ENCODE results near the gene MAPK11. TPM values are rescaled to one million over a fixed set of nuclear protein-coding genes. Genes with fewer than 3 reads are reported as not detected.

Gene MAPK11
- total RNA-seq, 4 donors from 2014 or later = 2.4 to 5.7 (median 3.5) TPM

- H3K4me1 ChIP-seq = peaks cover 0 to 11% (median 4%) of the 10 kb centered on the region in 3 donors
- no peak overlapping the region for H3K27ac ChIP-seq
- intact Hi-C loops (cut with DNase I) = loop anchor here (10.0 kb wide), 1 partner anchor 294 kb away; no protein-coding TSS in a partner anchor
- peaks cover 62 to 98% (median 70%) of the 10 kb centered on the region in 3 donors for H3K36me3 ChIP-seq
- TF ChIP-seq POLR2A (IDR thresholded peaks at IDR 0.05) = no peak
- TF ChIP-seq CTCF (IDR thresholded peaks at IDR 0.05) = no peak
- no peaks in the 10 kb centered on the region for H3K27me3 ChIP-seq
- no peak overlapping the region for H3K4me3 ChIP-seq
- DNase-seq = no peak
- WGBS, 2 donors = 59 to 100% methylated on average over 1 to 12 of the region's 42 CpGs
- H3K9me3 ChIP-seq = no peaks in the 10 kb centered on the region
Observed at GRCh38 chr22:50218996-50219727, 51.0 kb downstream of the MAPK11 start.

- no peaks in the 10 kb centered on the region for H3K27me3 ChIP-seq
- no peak for TF ChIP-seq POLR2A (IDR thresholded peaks at IDR 0.05)
- no peak for TF ChIP-seq CTCF (IDR thresholded peaks at IDR 0.05)
- intact Hi-C loops (cut with DNase I) = loop anchor here (10.0 kb wide), 1 partner anchor 294 kb away; no protein-coding TSS in a partner anchor
- DNase-seq = no peak
- peaks cover 0 to 11% (median 4%) of the 10 kb centered on the region in 3 donors for H3K4me1 ChIP-seq
- no peak overlapping the region for H3K27ac ChIP-seq
- WGBS, 2 donors = 67 to 71% methylated on average over 1 to 14 of the region's 43 CpGs
- H3K9me3 ChIP-seq = no peaks in the 10 kb centered on the region
- peaks cover 55 to 98% (median 66%) of the 10 kb centered on the region in 3 donors for H3K36me3 ChIP-seq
- no peak overlapping the region for H3K4me3 ChIP-seq
Observed at GRCh38 chr22:50218153-50218995, 51.8 kb downstream of the MAPK11 start.

- no peak for TF ChIP-seq POLR2A (IDR thresholded peaks at IDR 0.05)
- TF ChIP-seq CTCF (IDR thresholded peaks at IDR 0.05) = no peak
- peaks cover 49 to 98% (median 67%) of the 10 kb centered on the region in 3 donors for H3K36me3 ChIP-seq
- DNase-seq = no peak
- no peak overlapping the region for H3K4me3 ChIP-seq
- H3K4me1 ChIP-seq = peaks cover 0 to 11% (median 4%) of the 10 kb centered on the region in 3 donors
- 80 to 94% methylated on average over 2 to 3 of the region's 21 CpGs for WGBS, 2 donors
- no peaks in the 10 kb centered on the region for H3K9me3 ChIP-seq
- no peaks in the 10 kb centered on the region for H3K27me3 ChIP-seq
- H3K27ac ChIP-seq = no peak overlapping the region
- intact Hi-C loops (cut with DNase I) = loop anchor here (10.0 kb wide), 1 partner anchor 293 kb away; no protein-coding TSS in a partner anchor
Observed at GRCh38 chr22:50217543-50218152, 52.5 kb downstream of the MAPK11 start.

- DNase-seq = no peak
- Histone ChIP-seq H3K4me3 (no peak overlapping the region), H3K4me1 (peaks cover 0 to 11% (median 4%) of the 10 kb centered on the region in 3 donors), H3K9me3 (no peaks in the 10 kb centered on the region), H3K27ac (no peak overlapping the region), H3K27me3 (no peaks in the 10 kb centered on the region), H3K36me3 (peaks cover 41 to 98% (median 65%) of the 10 kb centered on the region in 3 donors)
- intact Hi-C loops (cut with DNase I) = loop anchor here (10.0 kb wide), 1 partner anchor 292 kb away; no protein-coding TSS in a partner anchor
- TF ChIP-seq CTCF (IDR thresholded peaks at IDR 0.05) = no peak
- TF ChIP-seq POLR2A (IDR thresholded peaks at IDR 0.05) = no peak
- 89 to 96% methylated on average over 20 to 22 of the region's 57 CpGs for WGBS, 2 donors
Observed at GRCh38 chr22:50216684-50217520, 53.3 kb downstream of the MAPK11 start.

Measured in esophagus squamous epithelium (tissue), 5 donors.